ENCODE data around the gene RTL1.

The RTL1 gene

GRCh38 chr14:100841761-100842403 is 61.6 kb downstream of the RTL1 start:
- H3K27ac Mint-ChIP-seq, result no peak overlapping the region
- no peaks in the 10 kb centered on the region for H3K36me3 Mint-ChIP-seq
- H3K4me3 Mint-ChIP-seq, result no peak overlapping the region
- peaks cover 7% of the 10 kb centered on the region for H3K4me1 Mint-ChIP-seq (ENCODE audit: low read depth)
- H3K9me3 Mint-ChIP-seq (ENCODE audit: low read depth), result no peaks in the 10 kb centered on the region
- no peaks in the 10 kb centered on the region for H3K27me3 Mint-ChIP-seq

GRCh38 chr14:100841066-100841760 is 62.3 kb downstream of the RTL1 start:
- Mint-ChIP-seq H3K27me3 (no peaks in the 10 kb centered on the region), H3K9me3 (ENCODE audit: low read depth) (no peaks in the 10 kb centered on the region), H3K4me3 (no peak overlapping the region), H3K36me3 (no peaks in the 10 kb centered on the region), H3K4me1 (ENCODE audit: low read depth) (peaks cover 7% of the 10 kb centered on the region), H3K27ac (no peak overlapping the region)

GRCh38 chr14:100840286-100841065 is 63.0 kb downstream of the RTL1 start:
- Mint-ChIP-seq H3K27me3 (no peaks in the 10 kb centered on the region), H3K4me1 (ENCODE audit: low read depth) (peaks cover 7% of the 10 kb centered on the region), H3K9me3 (ENCODE audit: low read depth) (no peaks in the 10 kb centered on the region), H3K27ac (no peak overlapping the region), H3K36me3 (no peaks in the 10 kb centered on the region), H3K4me3 (no peak overlapping the region)

GRCh38 chr14:100839681-100840111 is 63.8 kb downstream of the RTL1 start:
- H3K9me3 Mint-ChIP-seq (ENCODE audit: low read depth), result no peaks in the 10 kb centered on the region
- H3K4me1 Mint-ChIP-seq (ENCODE audit: low read depth), result peaks cover 7% of the 10 kb centered on the region
- no peaks in the 10 kb centered on the region for H3K27me3 Mint-ChIP-seq
- no peak overlapping the region for H3K4me3 Mint-ChIP-seq
- no peaks in the 10 kb centered on the region for H3K36me3 Mint-ChIP-seq
- no peak overlapping the region for H3K27ac Mint-ChIP-seq

GRCh38 chr14:100839315-100839585 is 64.3 kb downstream of the RTL1 start:
- no peaks in the 10 kb centered on the region for H3K27me3 Mint-ChIP-seq
- peaks cover 4% of the 10 kb centered on the region for H3K4me1 Mint-ChIP-seq (ENCODE audit: low read depth)
- H3K36me3 Mint-ChIP-seq, result no peaks in the 10 kb centered on the region
- no peak overlapping the region for H3K27ac Mint-ChIP-seq
- no peak overlapping the region for H3K4me3 Mint-ChIP-seq
- H3K9me3 Mint-ChIP-seq (ENCODE audit: low read depth), result no peaks in the 10 kb centered on the region

GRCh38 chr14:100838493-100839314 is 64.8 kb downstream of the RTL1 start:
- Mint-ChIP-seq H3K4me3 (no peak overlapping the region), H3K36me3 (no peaks in the 10 kb centered on the region), H3K27ac (no peak overlapping the region), H3K27me3 (no peaks in the 10 kb centered on the region), H3K4me1 (ENCODE audit: low read depth) (peaks cover 2% of the 10 kb centered on the region), H3K9me3 (ENCODE audit: low read depth) (no peaks in the 10 kb centered on the region)

GRCh38 chr14:100837805-100838350 is 65.6 kb downstream of the RTL1 start:
- Mint-ChIP-seq H3K36me3 (no peaks in the 10 kb centered on the region), H3K4me1 (ENCODE audit: low read depth) (no peaks in the 10 kb centered on the region), H3K4me3 (no peak overlapping the region), H3K27ac (no peak overlapping the region), H3K27me3 (peaks cover 1% of the 10 kb centered on the region), H3K9me3 (ENCODE audit: low read depth) (no peaks in the 10 kb centered on the region)

- H3K27me3 Mint-ChIP-seq, result peaks cover 3% of the 10 kb centered on the region
- no peaks in the 10 kb centered on the region for H3K4me1 Mint-ChIP-seq (ENCODE audit: low read depth)
- H3K27ac Mint-ChIP-seq, result no peak overlapping the region
- H3K4me3 Mint-ChIP-seq, result no peak overlapping the region
- no peaks in the 10 kb centered on the region for H3K9me3 Mint-ChIP-seq (ENCODE audit: low read depth)
- H3K36me3 Mint-ChIP-seq, result no peaks in the 10 kb centered on the region
Measured at GRCh38 chr14:100836941-100837804, 66.3 kb downstream of the RTL1 start.

GRCh38 chr14:100836311-100836805 is 67.2 kb downstream of the RTL1 start:
- Mint-ChIP-seq H3K9me3 (ENCODE audit: low read depth) (no peaks in the 10 kb centered on the region), H3K36me3 (no peaks in the 10 kb centered on the region)

GRCh38 chr14:100835548-100836310 is 67.8 kb downstream of the RTL1 start:
- Mint-ChIP-seq H3K4me3 (no peak overlapping the region), H3K27ac (no peak overlapping the region), H3K36me3 (no peaks in the 10 kb centered on the region), H3K9me3 (ENCODE audit: low read depth) (no peaks in the 10 kb centered on the region), H3K27me3 (peaks cover 7% of the 10 kb centered on the region), H3K4me1 (ENCODE audit: low read depth) (no peaks in the 10 kb centered on the region)

More at GRCh38 chr14:100836311-100836805, 67.2 kb downstream of the RTL1 start:
- Mint-ChIP-seq H3K4me3 (no peak overlapping the region), H3K27me3 (peaks cover 6% of the 10 kb centered on the region), H3K27ac (no peak overlapping the region), H3K4me1 (ENCODE audit: low read depth) (no peaks in the 10 kb centered on the region)

GRCh38 chr14:100834794-100835547 is 68.6 kb downstream of the RTL1 start:
- Mint-ChIP-seq H3K9me3 (ENCODE audit: low read depth) (no peaks in the 10 kb centered on the region), H3K36me3 (no peaks in the 10 kb centered on the region), H3K27ac (no peak overlapping the region), H3K4me3 (no peak overlapping the region), H3K4me1 (ENCODE audit: low read depth) (no peaks in the 10 kb centered on the region), H3K27me3 (peaks cover 7% of the 10 kb centered on the region)

GRCh38 chr14:100834082-100834793 is 69.3 kb downstream of the RTL1 start:
- Mint-ChIP-seq H3K9me3 (ENCODE audit: low read depth) (no peaks in the 10 kb centered on the region), H3K27ac (no peak overlapping the region), H3K36me3 (no peaks in the 10 kb centered on the region), H3K4me3 (no peak overlapping the region), H3K27me3 (peaks cover 10% of the 10 kb centered on the region), H3K4me1 (ENCODE audit: low read depth) (no peaks in the 10 kb centered on the region)

All from activated naive CD8-positive, alpha-beta T cell (primary cell).